GM19099 (cell line): ENCODE results near the gene CCDC24.

Experiments used
- POLR2A ChIP-seq: IDR thresholded peaks from 3 replicates; pipeline ENCODE4 v1.6.1; 2011; ENCODE audit warnings: low read depth; ENCODE audit not compliant: insufficient read length; ENCODE audit errors: extremely low read depth

Gene CCDC24

GRCh38 chr1:43995984-43996732 lies 4.8 kb downstream of the CCDC24 start:
- no peak for TF ChIP-seq POLR2A

GRCh38 chr1:43996733-43997115 lies 5.3 kb downstream of the CCDC24 start:
- no peak for TF ChIP-seq POLR2A

- no peak for TF ChIP-seq POLR2A
These were observed 6.0 kb downstream of the CCDC24 start for GRCh38 chr1:43997295-43997999.

- no peak for TF ChIP-seq POLR2A
These were observed 6.6 kb downstream of the CCDC24 start for GRCh38 chr1:43998000-43998378.

- TF ChIP-seq POLR2A: no peak
These were observed 8.1 kb downstream of the CCDC24 start for GRCh38 chr1:43999455-43999854.

- TF ChIP-seq POLR2A: no peak
These were observed 8.8 kb downstream of the CCDC24 start for GRCh38 chr1:44000122-44000665.

- TF ChIP-seq POLR2A: no peak
These were observed 10.8 kb downstream of the CCDC24 start for GRCh38 chr1:44002165-44002564.

- no peak for TF ChIP-seq POLR2A
These were observed 11.3 kb downstream of the CCDC24 start for GRCh38 chr1:44002606-44003157.

- no peak for TF ChIP-seq POLR2A
These were observed 16.9 kb downstream of the CCDC24 start for GRCh38 chr1:44008259-44008658.

GRCh38 chr1:44010935-44011471 lies 19.6 kb downstream of the CCDC24 start:
- TF ChIP-seq POLR2A: no peak

- TF ChIP-seq POLR2A: no peak
These were observed 21.0 kb downstream of the CCDC24 start for GRCh38 chr1:44012404-44012803.

- TF ChIP-seq POLR2A: no peak
These were observed 21.7 kb downstream of the CCDC24 start for GRCh38 chr1:44012941-44013609.

- no peak for TF ChIP-seq POLR2A
These were observed 22.6 kb downstream of the CCDC24 start for GRCh38 chr1:44013949-44014348.

GRCh38 chr1:44014365-44015104 lies 23.1 kb downstream of the CCDC24 start:
- no peak for TF ChIP-seq POLR2A
